HPDE6-E6E7 (cell line): Measurements from ENCODE around the gene HNRNPA2B1.

Experiments used
- DNase-seq: peaks from one replicate; pipeline ENCODE4 v3.0.0; 2011; ENCODE audit warnings: missing footprints; ENCODE audit errors: extremely low spot score

HNRNPA2B1 gene

DNA sequence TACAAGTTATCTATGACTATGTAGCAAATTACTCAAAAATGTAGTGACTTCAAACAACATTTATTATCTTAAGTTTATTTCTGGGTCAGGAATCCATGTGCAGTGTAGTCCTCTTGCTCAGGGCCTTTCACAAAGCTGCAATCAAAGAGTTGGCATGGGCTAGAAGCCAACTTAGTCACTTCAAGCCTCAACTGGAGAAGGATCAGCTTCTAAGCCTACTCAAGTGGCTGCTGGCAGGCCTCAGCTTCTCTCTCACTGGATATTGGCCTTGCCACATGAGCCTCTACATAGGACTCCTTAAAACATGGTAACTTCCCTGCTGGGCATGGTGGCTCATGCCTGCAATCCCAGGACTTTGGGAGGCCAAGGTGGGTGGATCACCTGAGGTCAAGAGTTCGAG lies 53.5 kb downstream of the HNRNPA2B1 start:
- DNase-seq = no peak

DNA sequence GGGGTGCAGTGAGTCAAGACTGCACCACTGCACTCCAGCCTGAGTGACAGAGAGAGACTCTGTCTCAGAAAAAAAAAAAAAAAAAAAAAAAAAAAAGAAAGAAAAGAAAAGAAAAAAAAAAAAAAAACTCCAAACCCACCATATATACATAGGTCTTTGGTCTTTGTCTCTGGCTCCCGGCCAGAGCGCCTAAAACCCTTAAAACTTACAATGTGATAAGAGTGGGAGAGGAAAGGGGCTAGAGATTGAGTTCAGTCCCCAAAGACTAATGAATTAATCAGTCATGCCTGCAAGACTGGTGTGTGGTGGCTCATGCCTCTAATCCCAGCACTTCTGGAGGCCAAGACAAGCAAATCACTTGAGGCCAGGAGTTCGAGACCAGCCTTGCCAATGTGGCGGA lies 55.3 kb downstream of the HNRNPA2B1 start:
- DNase-seq = no peak

DNA sequence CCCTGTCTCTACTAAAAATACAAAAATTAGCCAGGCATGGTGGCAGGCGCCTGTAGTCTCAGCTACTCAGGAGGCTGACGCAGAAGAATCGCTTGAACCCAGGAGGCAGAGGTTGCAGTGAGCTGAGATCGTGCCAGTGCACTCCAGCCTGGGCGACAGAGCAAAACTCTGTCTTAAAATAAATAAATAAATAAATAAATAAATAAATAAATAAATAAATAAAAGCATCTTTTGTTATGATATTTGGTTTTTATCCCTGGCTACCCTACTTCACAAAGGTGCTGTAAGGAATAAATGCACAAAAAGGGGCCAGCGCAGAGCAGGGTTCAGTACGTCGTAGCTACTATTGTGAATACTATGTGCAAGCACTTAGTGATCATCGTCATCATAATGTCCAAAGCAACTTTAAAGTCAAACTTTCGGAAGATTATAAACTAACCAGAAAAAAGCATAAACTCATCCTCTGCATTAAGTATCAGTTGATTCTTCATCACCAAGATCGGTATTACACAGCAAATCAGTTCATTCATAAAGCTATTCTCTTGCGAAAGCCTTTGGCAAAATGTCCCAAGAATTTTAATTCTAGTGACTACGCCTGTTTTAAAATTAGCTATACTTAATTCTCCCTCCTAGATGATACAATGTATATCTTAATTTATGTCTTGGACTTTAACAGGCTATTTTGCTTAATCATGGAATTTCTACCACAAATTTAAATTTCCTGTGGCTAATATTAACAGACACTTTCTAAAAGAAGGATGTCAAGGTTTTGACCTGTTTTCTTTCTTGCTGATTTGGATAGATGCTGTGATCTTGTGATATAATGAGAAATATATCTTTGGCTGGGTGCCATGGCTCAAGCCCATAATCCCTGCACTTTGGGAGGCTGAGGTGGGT lies 56.1 kb downstream of the HNRNPA2B1 start:
- no peak for DNase-seq

DNA sequence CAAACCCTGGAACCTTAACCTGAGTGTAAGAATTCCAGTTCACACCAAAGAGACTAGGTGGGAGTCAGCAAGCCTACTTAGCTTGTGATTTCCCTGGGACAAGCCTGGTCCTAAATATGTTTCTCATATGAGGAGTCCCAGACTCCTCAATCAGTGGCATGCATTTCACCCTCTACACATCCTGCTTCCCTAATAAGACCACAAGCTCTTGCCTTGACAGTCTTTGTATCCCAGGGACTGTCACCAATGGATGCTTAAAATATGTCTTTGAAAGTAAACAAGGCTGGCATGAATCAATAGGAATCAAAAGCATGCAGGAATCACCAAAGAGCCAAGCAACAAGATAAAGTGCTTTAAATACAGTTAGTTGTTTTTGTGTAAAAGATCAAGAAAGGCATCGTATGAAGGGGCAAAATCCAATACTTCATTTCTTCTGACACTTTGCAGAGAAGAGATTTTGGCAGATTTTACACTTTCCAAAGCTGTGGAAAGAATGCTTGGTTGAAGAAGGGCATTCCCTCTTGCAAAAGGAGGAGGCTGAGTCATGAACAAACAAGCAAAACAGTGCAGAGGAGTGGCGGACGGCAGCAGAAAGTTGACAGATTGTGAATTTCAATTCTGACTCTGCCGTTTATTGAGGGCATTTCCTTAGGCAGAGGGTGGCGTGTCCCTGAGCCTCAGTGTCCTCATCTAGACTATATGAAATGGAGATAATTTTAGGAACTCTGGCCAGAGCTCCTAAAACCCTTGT lies 57.1 kb downstream of the HNRNPA2B1 start:
- DNase-seq = no peak

DNA sequence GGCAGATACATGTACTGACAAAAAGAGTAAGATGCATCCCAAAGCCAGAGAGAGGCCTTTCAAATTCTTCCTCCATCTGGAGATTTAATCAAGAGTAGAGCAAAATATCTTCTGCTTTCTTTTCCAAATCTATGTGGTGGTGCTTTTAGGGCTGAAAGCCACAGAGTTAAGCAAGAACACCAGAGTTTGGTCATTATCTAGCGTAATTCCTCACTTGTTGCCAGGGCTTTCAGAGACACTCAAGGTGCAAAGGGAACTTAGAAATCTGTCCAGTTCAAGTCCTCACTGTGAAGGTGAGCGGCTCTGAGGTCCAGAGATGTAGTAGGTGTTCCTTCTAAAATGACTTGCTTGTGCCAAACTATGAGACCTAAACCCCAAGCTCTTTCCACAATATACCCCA lies 59.5 kb downstream of the HNRNPA2B1 start:
- DNase-seq = no peak

DNA sequence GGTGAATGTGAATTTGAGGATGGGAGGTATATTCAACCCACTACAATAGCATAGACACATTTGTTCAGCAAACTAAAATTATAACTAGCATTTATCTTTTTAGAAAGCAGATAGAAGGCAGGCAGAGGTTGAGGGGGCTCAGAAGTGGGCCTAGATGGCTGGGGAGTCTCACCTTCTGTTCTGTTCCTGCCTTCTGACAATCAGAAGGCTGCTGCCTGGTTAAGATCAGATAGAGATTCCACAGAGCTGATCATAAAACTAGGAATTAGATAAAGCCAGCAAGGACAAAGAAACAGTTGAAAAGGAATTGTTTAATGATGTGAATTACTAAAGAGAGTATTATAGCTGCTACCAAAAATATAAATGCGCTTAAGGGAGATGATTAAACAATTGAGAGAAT lies 60.2 kb downstream of the HNRNPA2B1 start:
- no peak for DNase-seq
